Activated naive CD4-positive, alpha-beta T cell treated with anti-CD3 and anti-CD28 coated beads, Interleukin-2, amount 50 U/mL, for 16 hours (primary cell): ENCODE measurements around the gene PRKACG.
"Not testable (repeated sequence)": the region's sequence is repeated elsewhere in the genome, so short reads cannot be mapped to it uniquely, and the experiment has no call there.

Experiments
- DNase-seq: peaks from one replicate; pipeline ENCODE4 v3.0.0-alpha.2; 2020

PRKACG gene

GRCh38 chr9:69020301-69021145, 6.6 kb upstream of the PRKACG start:
- DNase-seq, result no peak

- no peak for DNase-seq
These were observed 5.9 kb upstream of the PRKACG start for GRCh38 chr9:69019808-69020207.

- DNase-seq, result no peak
These were observed 4.8 kb upstream of the PRKACG start for GRCh38 chr9:69018737-69019136.

GRCh38 chr9:69016191-69017096, 2.5 kb upstream of the PRKACG start:
- DNase-seq, result no peak

- DNase-seq, result no peak
These were observed 558 bp downstream of the PRKACG start for GRCh38 chr9:69013382-69013727.

GRCh38 chr9:69012696-69013381, 1.1 kb downstream of the PRKACG start:
- DNase-seq, result no peak

- no peak for DNase-seq
These were observed 4.2 kb downstream of the PRKACG start for GRCh38 chr9:69009708-69010107.

GRCh38 chr9:69004836-69005235, 9.1 kb downstream of the PRKACG start:
- DNase-seq, result no peak

GRCh38 chr9:69003051-69003450, 10.9 kb downstream of the PRKACG start:
- no peak for DNase-seq

GRCh38 chr9:69001921-69002320, 12.0 kb downstream of the PRKACG start:
- DNase-seq, result no peak

GRCh38 chr9:68999393-69000105, 14.4 kb downstream of the PRKACG start:
- peak; percentile 62 for DNase-seq

- no peak for DNase-seq
These were observed 15.1 kb downstream of the PRKACG start for GRCh38 chr9:68998812-68999211.

GRCh38 chr9:68998385-68998784, 15.5 kb downstream of the PRKACG start:
- DNase-seq, result no peak

GRCh38 chr9:68997666-68998065, 16.2 kb downstream of the PRKACG start:
- DNase-seq, result no peak

- no peak for DNase-seq
These were observed 17.5 kb downstream of the PRKACG start for GRCh38 chr9:68996462-68996861.

GRCh38 chr9:68995776-68996175, 18.1 kb downstream of the PRKACG start:
- no peak for DNase-seq

- DNase-seq, result no peak
These were observed 22.5 kb downstream of the PRKACG start for GRCh38 chr9:68991457-68991856.

- not testable (repeated sequence) for DNase-seq
These were observed 27.0 kb downstream of the PRKACG start for GRCh38 chr9:68986949-68987348.

- no peak for DNase-seq
These were observed 30.1 kb downstream of the PRKACG start for GRCh38 chr9:68983522-68984424.

GRCh38 chr9:68983008-68983411, 30.9 kb downstream of the PRKACG start:
- DNase-seq, result no peak

GRCh38 chr9:68981789-68982188, 32.1 kb downstream of the PRKACG start:
- no peak for DNase-seq
